ENCODE data around the gene GALNT10.

Gene GALNT10

DNA sequence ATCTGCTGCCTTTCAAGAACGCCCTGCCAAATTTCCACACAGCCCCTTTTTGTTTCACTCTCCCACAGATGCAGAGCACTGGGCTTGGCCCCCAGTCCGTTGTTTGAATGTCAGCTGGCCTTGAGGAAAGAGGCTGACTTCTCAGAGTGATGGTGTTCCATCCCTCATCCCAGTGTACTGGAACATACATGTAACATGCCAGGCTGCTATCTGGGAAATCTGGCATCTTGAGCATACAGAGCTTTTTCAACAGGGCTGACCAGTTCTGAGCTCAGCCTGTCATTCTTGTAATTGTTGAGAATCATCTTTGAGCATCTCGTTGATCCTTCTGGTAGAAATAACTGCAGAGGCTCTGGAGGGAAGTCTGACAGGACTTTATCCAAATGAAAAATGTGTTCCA, 2.8 kb downstream of the GALNT10 start:
- Histone ChIP-seq H3K27me3 (ENCODE audit: low read depth) (no peaks in the 10 kb centered on the region), H3K36me3 (replicated peaks) (no peaks in the 10 kb centered on the region), H3K9me3 (no peaks in the 10 kb centered on the region), H3K4me3 (no peak overlapping the region), H3K4me1 (peaks cover 5% of the 10 kb centered on the region; the same call in 1 of the 2 replicates)
- DNase-seq (ENCODE audit: low spot score in 2 of 2), result no peak
- in situ Hi-C loops (cut with MboI; ENCODE audit: low sequenced_read_pairs), result no loop called here

DNA sequence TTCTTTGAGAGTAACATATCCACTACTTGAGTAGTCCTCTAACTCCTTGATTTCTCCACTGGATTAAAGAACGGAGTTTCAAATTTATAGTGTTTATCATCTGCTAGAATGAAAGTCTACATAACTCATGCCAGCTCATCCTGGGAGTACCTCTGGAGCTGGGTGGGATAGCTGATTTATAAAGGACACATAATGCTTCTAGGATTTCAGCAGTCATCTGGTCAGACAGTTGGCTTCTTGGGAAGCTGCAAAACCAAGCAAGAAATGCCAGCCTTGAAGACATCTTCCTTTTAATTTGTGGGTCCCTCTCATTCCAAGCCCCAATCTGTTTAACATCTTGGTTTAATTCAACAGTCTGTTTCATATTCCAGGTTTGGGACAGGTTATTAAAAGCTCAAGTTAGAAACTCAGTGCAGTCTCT, 3.2 kb downstream of the GALNT10 start:
- H3K27me3 ChIP-seq (ENCODE audit: low read depth), result no peaks in the 10 kb centered on the region
- H3K4me1 ChIP-seq, result peaks cover 5% of the 10 kb centered on the region; the same call in 1 of the 2 replicates
- DNase-seq (ENCODE audit: low spot score in 2 of 2), result no peak
- in situ Hi-C loops (cut with MboI; ENCODE audit: low sequenced_read_pairs), result no loop called here
- H3K36me3 ChIP-seq (replicated peaks), result no peaks in the 10 kb centered on the region
- H3K9me3 ChIP-seq, result no peaks in the 10 kb centered on the region
- no peak overlapping the region for H3K4me3 ChIP-seq

DNA sequence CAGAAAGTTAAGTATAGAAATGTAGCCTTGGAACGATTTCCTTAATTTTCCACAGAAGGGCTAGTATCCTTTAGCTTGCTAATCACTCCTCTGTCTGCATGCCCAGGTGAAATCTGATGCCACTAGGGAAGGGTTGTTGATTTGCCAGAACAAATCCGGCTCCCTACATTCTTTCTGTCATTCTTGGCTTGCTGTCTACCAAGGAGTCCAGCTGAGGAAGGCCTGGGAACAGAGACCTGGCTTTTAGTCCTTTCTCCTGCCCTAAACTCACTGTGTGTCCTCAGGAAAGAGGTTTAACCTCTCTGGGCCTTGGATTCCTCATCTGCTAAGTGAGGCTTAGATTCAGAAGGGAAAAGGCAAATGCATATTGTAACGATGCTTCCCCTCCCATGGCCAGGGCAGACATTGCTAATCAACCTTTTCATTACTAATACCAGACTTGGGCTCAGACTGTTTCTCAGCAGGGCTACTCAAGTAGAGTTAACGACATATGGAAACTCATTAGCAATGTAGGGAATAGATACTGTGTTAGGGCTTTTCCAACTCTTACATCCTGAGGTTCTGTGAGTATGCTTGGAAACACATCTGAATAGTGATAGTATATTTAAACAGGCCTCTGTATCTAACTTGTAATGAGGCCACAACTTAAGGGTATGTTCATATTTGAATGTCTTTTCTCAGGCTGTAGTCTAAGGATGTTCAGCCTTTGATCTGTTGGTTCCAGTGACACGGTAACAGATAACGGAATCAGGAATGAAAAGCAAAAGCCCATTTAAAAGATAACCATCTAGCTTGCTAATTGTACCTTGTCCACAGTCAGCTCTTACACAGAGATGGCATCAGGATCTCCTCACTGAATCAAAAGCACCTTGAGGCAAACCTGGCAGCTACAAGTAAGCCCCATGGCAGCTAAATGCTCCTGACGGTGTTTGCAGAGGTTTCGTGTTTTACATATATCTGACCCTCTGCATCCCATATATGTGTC, 4.1 kb downstream of the GALNT10 start:
- Histone ChIP-seq H3K36me3 (replicated peaks) (no peaks in the 10 kb centered on the region), H3K4me1 (peaks cover 5% of the 10 kb centered on the region; the same call in 1 of the 2 replicates), H3K9me3 (no peaks in the 10 kb centered on the region), H3K4me3 (no peak overlapping the region), H3K27me3 (ENCODE audit: low read depth) (no peaks in the 10 kb centered on the region)
- no peak for DNase-seq (ENCODE audit: low spot score in 2 of 2)
- in situ Hi-C loops (cut with MboI; ENCODE audit: low sequenced_read_pairs), result no loop called here

DNA sequence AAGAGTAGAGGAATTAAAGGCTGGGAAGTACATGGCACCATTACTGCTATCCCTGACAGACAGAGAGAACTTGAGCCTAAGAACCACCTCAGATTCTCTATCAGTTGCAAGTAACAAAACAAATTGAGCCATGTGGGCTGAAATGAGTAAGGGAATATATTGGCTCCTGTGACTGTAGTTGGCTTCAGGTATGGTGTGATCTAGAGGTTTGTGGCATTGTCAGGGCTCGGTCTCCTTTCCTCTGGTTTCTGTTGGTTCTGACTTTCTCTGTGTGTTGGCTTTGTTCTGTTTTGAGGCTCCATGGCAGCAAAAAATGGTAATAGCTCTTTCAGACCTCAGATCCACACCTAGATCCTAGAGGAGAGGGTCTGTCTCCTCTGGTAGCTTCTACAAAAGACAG, 5.7 kb downstream of the GALNT10 start:
- Histone ChIP-seq H3K27me3 (ENCODE audit: low read depth) (no peaks in the 10 kb centered on the region), H3K36me3 (replicated peaks) (no peaks in the 10 kb centered on the region), H3K9me3 (no peaks in the 10 kb centered on the region), H3K4me3 (no peak overlapping the region), H3K4me1 (peaks cover 5% of the 10 kb centered on the region; the same call in 1 of the 2 replicates)
- in situ Hi-C loops (cut with MboI; ENCODE audit: low sequenced_read_pairs), result no loop called here
- DNase-seq (ENCODE audit: low spot score in 2 of 2), result no peak

GRCh38 chr5:154196955-154197652, 6.6 kb downstream of the GALNT10 start:
- peaks cover 2% of the 10 kb centered on the region; the same call in 1 of the 2 replicates for H3K4me1 ChIP-seq
- DNase-seq (ENCODE audit: low spot score in 2 of 2), result peak in 1 of 2 experiments; percentile 7

DNA sequence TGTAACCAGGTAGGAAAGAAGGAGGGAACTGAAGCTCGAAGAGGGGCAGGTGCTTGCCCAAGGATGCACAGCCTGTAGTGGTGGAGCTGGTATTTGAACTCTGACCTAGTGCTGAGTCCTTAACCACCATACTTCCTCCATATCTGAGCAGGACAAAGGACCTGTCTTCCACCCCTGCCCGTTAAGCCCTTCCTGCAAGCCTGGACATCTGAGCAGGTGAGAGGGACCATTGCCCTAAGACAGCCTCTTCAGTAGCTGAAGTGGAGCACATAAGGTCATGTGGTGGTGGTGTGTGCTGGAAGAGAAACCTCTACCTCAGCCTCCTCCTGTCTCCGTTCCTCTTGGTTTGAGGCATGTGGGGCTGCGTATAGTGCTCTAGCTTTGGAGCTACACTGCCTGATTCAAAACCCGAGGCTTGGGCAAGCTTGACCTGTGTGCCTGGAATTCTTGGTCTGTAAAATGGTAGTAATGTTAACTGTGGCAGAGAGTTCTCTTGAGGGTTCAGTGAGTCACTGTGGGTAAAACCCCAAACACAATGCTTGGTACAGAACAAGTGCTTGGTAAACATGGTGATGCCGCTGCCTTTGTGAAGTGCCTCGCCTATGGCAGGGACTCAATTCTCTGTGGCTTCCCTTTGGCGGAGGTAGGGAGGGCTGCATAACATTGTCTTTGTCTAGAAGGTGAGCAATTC, 7.4 kb downstream of the GALNT10 start:
- in situ Hi-C loops (cut with MboI; ENCODE audit: low sequenced_read_pairs), result no loop called here
- no peaks in the 10 kb centered on the region for H3K27me3 ChIP-seq (ENCODE audit: low read depth)
- no peak overlapping the region for H3K4me3 ChIP-seq
- H3K4me1 ChIP-seq, result no peaks in the 10 kb centered on the region
- DNase-seq (ENCODE audit: low spot score in 2 of 2), result no peak
- H3K9me3 ChIP-seq, result no peaks in the 10 kb centered on the region
- no peaks in the 10 kb centered on the region for H3K36me3 ChIP-seq (replicated peaks)

More at GRCh38 chr5:154196955-154197652, 6.6 kb downstream of the GALNT10 start:
- Histone ChIP-seq H3K36me3 (replicated peaks) (no peaks in the 10 kb centered on the region), H3K27me3 (ENCODE audit: low read depth) (no peaks in the 10 kb centered on the region), H3K9me3 (no peaks in the 10 kb centered on the region), H3K4me3 (no peak overlapping the region)
- in situ Hi-C loops (cut with MboI; ENCODE audit: low sequenced_read_pairs), result no loop called here

DNA sequence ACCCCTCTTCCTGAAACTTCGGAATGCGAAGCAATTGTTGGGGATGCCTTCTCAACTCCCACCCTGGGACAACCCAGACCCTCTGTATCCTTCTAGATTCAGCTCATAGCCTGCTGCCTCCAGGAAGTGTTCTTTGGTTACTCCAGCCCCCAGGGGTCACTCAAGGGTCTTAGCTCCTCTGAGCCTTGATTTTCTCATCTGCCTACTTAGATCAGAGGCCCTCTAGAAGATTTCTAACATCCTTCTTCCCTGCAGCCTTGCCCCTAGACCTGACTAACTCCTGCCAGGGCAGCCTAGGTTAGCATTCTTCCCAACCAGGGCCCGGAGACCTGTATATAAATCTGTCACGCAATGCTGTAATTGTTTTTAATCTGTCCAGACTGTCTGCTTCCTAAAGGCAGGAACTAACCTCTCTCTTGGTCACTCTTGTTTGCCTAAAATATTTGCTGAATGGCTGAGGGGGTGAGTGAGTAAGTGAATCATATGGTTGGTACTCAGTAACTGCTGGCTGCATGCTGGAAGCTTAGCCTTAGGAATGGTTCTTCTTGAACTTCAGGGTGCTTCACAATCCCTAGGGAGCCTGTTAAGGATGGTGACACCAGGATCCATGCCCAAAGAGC, 8.2 kb downstream of the GALNT10 start:
- no peaks in the 10 kb centered on the region for H3K4me1 ChIP-seq
- H3K27me3 ChIP-seq (ENCODE audit: low read depth), result no peaks in the 10 kb centered on the region
- no peaks in the 10 kb centered on the region for H3K9me3 ChIP-seq
- H3K4me3 ChIP-seq, result no peak overlapping the region
- in situ Hi-C loops (cut with MboI; ENCODE audit: low sequenced_read_pairs), result no loop called here
- DNase-seq (ENCODE audit: low spot score in 2 of 2), result no peak
- H3K36me3 ChIP-seq (replicated peaks), result no peaks in the 10 kb centered on the region

DNA sequence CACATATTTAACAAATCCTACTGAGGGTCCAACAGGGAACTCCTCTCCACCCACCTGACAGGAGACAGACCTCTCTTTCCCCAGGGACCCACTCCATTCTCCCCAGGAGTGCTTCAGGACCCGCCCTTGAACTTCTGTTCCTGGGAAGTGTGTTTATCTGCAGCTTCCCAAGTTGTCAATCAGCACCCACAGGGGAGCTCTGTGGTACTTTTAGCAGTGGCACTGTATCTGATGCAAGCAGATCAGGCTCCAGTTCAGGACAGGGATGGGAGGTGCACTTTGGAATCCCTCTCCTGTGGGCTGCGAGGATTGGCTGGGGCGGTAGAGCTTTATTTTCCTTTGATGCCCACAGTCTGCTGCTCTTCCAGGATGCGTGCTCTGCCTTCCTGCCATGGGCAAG, 8.7 kb downstream of the GALNT10 start:
- no peak for DNase-seq (ENCODE audit: low spot score in 2 of 2)
- Histone ChIP-seq H3K4me1 (no peaks in the 10 kb centered on the region), H3K27me3 (ENCODE audit: low read depth) (no peaks in the 10 kb centered on the region), H3K9me3 (no peaks in the 10 kb centered on the region), H3K36me3 (replicated peaks) (no peaks in the 10 kb centered on the region), H3K4me3 (no peak overlapping the region)
- in situ Hi-C loops (cut with MboI; ENCODE audit: low sequenced_read_pairs), result no loop called here

- Histone ChIP-seq H3K4me3 (no peak overlapping the region), H3K9me3 (no peaks in the 10 kb centered on the region), H3K27me3 (ENCODE audit: low read depth) (no peaks in the 10 kb centered on the region), H3K36me3 (replicated peaks) (no peaks in the 10 kb centered on the region), H3K4me1 (no peaks in the 10 kb centered on the region)
- no peak for DNase-seq (ENCODE audit: low spot score in 2 of 2)
- in situ Hi-C loops (cut with MboI; ENCODE audit: low sequenced_read_pairs), result no loop called here
These were observed 9.2 kb downstream of the GALNT10 start for GRCh38 chr5:154199671-154200220.

- in situ Hi-C loops (cut with MboI; ENCODE audit: low sequenced_read_pairs), result no loop called here
- H3K4me3 ChIP-seq, result no peak overlapping the region
- no peaks in the 10 kb centered on the region for H3K27me3 ChIP-seq (ENCODE audit: low read depth)
- no peak for DNase-seq (ENCODE audit: low spot score in 2 of 2)
- no peaks in the 10 kb centered on the region; the same call in 1 of the 2 replicates for H3K4me1 ChIP-seq
- H3K9me3 ChIP-seq, result no peaks in the 10 kb centered on the region
- no peaks in the 10 kb centered on the region for H3K36me3 ChIP-seq (replicated peaks)
These were observed 9.7 kb downstream of the GALNT10 start for GRCh38 chr5:154200221-154200620.

DNA sequence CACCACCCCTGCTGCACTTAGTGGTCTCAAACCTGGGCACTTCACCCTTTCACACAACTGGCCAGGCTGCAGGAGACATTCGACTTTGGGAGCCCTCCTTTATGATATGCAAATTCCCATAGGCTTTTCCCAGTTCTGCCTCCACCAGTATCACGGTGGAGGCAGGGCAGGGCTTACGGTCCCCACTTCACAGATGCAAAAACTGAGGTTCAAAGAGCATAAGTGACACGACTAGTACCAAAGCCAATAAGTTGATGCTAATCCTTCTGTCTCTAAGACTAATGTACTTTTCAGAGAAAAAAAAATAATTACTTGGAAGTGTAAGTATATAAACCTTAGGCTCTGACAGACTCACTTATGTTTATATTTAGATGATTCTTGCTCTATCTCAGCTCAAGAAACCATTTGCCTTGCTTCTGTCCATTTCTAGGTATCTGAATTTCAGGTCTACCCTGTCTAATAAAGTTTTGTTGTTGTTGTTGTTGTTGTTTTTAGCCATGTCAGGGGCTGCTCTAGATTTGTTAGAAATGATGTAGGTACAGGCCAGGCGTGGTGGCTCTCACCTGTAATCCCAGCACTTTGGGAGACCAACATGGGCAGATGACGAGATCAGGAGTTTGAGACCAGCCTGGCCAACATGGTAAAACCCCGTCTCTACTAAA, 10.7 kb downstream of the GALNT10 start:
- Histone ChIP-seq H3K9me3 (no peaks in the 10 kb centered on the region), H3K4me3 (no peak overlapping the region), H3K27me3 (ENCODE audit: low read depth) (no peaks in the 10 kb centered on the region), H3K4me1 (peaks cover 10% of the 10 kb centered on the region), H3K36me3 (replicated peaks) (no peaks in the 10 kb centered on the region)
- no peak for DNase-seq (ENCODE audit: low spot score in 2 of 2)
- in situ Hi-C loops (cut with MboI; ENCODE audit: low sequenced_read_pairs), result no loop called here

GRCh38 chr5:154202379-154203260, 12.1 kb downstream of the GALNT10 start:
- Histone ChIP-seq H3K36me3 (replicated peaks) (no peaks in the 10 kb centered on the region), H3K4me3 (no peak overlapping the region), H3K27me3 (ENCODE audit: low read depth) (no peaks in the 10 kb centered on the region), H3K9me3 (no peaks in the 10 kb centered on the region), H3K4me1 (peaks cover 16% of the 10 kb centered on the region)
- DNase-seq (ENCODE audit: low spot score in 2 of 2), result no peak
- in situ Hi-C loops (cut with MboI; ENCODE audit: low sequenced_read_pairs), result no loop called here
